ENCODE data around the gene SLC19A3. TPM values are rescaled to one million over a fixed set of nuclear protein-coding genes. Genes with fewer than 3 reads are reported as not detected.
A peak's percentile ranks its signal among the peaks of the same experiment; 100 is the strongest.

The SLC19A3 gene
- total and polyA plus RNA-seq, 2 donors (not counting 3 experiments of a cell fraction or from before 2014, with no cell fraction given), result 0.01 TPM; not detected in 1

GRCh38 chr2:227642656-227643055 lies 75.2 kb downstream of the SLC19A3 start:
- FAIRE-seq, result no peak

GRCh38 chr2:227634201-227634600 lies 83.6 kb downstream of the SLC19A3 start:
- no peaks in the 10 kb centered on the region for H3K79me2 ChIP-seq (ENCODE audit: control insufficient read depth, insufficient read depth, low read length)
- POLR2A ChIA-PET, result no interaction called here
- intact Hi-C loops (cut with micrococcal nuclease) (no loop called here), dilution Hi-C loops (cut with MboI; ENCODE audit: extremely low pct_ligation_motif_present, low sequenced_read_pairs) (no loop called here)
- no peaks in the 10 kb centered on the region for H4K20me1 ChIP-seq (replicated peaks; ENCODE audit: control insufficient read depth, extremely low read depth, insufficient read depth, low read length)
- H3K27me3 ChIP-seq (ENCODE audit: control insufficient read depth in 2 of 2, insufficient read depth in 2 of 2, low read length in 2 of 2), result peaks cover 0 to 2% of the 10 kb centered on the region in 2 experiments
- DNase-seq (ENCODE audit: low read depth, low spot score), result no peak
- CTCF ChIA-PET, result interaction anchor here (1.5 kb wide), 1 partner anchor 24 kb away, joined by 5 read pairs; no protein-coding TSS in a partner anchor
- no peaks in the 10 kb centered on the region for H3K9me3 ChIP-seq (replicated peaks; ENCODE audit: control insufficient read depth, insufficient read depth, low read length)
- no TSS peak for BruUV-seq (replicated peaks)
- no peaks in the 10 kb centered on the region for H3K9me1 ChIP-seq (replicated peaks; ENCODE audit: control insufficient read depth, extremely low read depth, insufficient read depth, low read length)
- no peaks in the 10 kb centered on the region for H3K4me1 ChIP-seq (ENCODE audit: control insufficient read depth, extremely low read depth, insufficient read depth, low read length)
- no peak overlapping the region for H3K27ac ChIP-seq (ENCODE audit: insufficient read depth, low read depth, low read length)
- no peak for FAIRE-seq
- no peak overlapping the region for H2AFZ ChIP-seq (ENCODE audit: low read depth, low read length)
- no peak overlapping the region for H3K4me3 ChIP-seq (replicated peaks in 1 of 3; ENCODE audit: insufficient read depth in 1 of 3, low read depth in 1 of 3, low read length in 3 of 3)
- no peak overlapping the region for H3K4me2 ChIP-seq (ENCODE audit: insufficient read depth, low read length)
- H3K9ac ChIP-seq (replicated peaks; ENCODE audit: extremely low read depth, insufficient read depth, low read length), result no peak overlapping the region
- H3K36me3 ChIP-seq (ENCODE audit: control insufficient read depth in 2 of 2, extremely low read depth in 1 of 2, insufficient read depth in 2 of 2, low read length in 2 of 2), result no peaks in the 10 kb centered on the region
- TF ChIP-seq GATA2 (IDR thresholded peaks at IDR 0.05; ENCODE audit: insufficient read depth, insufficient read length, low read depth, low read length), result no peak
- TF ChIP-seq POLR2AphosphoS5 (IDR thresholded peaks at IDR 0.05; ENCODE audit: insufficient read depth, low read depth, low read length), result no peak
- no peak for TF ChIP-seq CTCF (IDR thresholded peaks at IDR 0.05; ENCODE audit: extremely low read depth in 1 of 2, insufficient read depth in 1 of 2, low read depth in 1 of 2, low read length in 2 of 2)
- TF ChIP-seq POLR2A (IDR thresholded peaks at IDR 0.05; ENCODE audit: low read depth, low read length), result no peak
- TF ChIP-seq EZH2 (IDR thresholded peaks at IDR 0.05; ENCODE audit: borderline replicate concordance, low read depth, low read length, severe bottlenecking), result no peak
- no peak for TF ChIP-seq MAX (IDR thresholded peaks at IDR 0.05; ENCODE audit: insufficient read depth, insufficient read length)
- TF ChIP-seq MYC (IDR thresholded peaks at IDR 0.05; ENCODE audit: low read depth, low read length), result no peak
- TF ChIP-seq JUN (IDR thresholded peaks at IDR 0.05; ENCODE audit: borderline replicate concordance, insufficient read depth, insufficient read length, low read depth), result no peak
- no peak for TF ChIP-seq FOS (IDR thresholded peaks at IDR 0.05; ENCODE audit: borderline replicate concordance, insufficient read depth, low read length)

More at GRCh38 chr2:227642656-227643055, 75.2 kb downstream of the SLC19A3 start:
- Histone ChIP-seq H3K9me3 (replicated peaks; ENCODE audit: control insufficient read depth, insufficient read depth, low read length) (no peaks in the 10 kb centered on the region), H3K4me3 (replicated peaks in 1 of 3; ENCODE audit: insufficient read depth in 1 of 3, low read depth in 1 of 3, low read length in 3 of 3) (no peak overlapping the region), H3K79me2 (ENCODE audit: control insufficient read depth, insufficient read depth, low read length) (no peaks in the 10 kb centered on the region), H3K4me1 (ENCODE audit: control insufficient read depth, extremely low read depth, insufficient read depth, low read length) (no peaks in the 10 kb centered on the region), H3K9ac (replicated peaks; ENCODE audit: extremely low read depth, insufficient read depth, low read length) (no peak overlapping the region), H4K20me1 (replicated peaks; ENCODE audit: control insufficient read depth, extremely low read depth, insufficient read depth, low read length) (no peaks in the 10 kb centered on the region), H2AFZ (ENCODE audit: low read depth, low read length) (no peak overlapping the region), H3K27ac (ENCODE audit: insufficient read depth, low read depth, low read length) (no peak overlapping the region), H3K36me3 (ENCODE audit: control insufficient read depth in 2 of 2, extremely low read depth in 1 of 2, insufficient read depth in 2 of 2, low read length in 2 of 2) (no peaks in the 10 kb centered on the region), H3K9me1 (replicated peaks; ENCODE audit: control insufficient read depth, extremely low read depth, insufficient read depth, low read length) (no peaks in the 10 kb centered on the region), H3K4me2 (ENCODE audit: insufficient read depth, low read length) (no peak overlapping the region), H3K27me3 (ENCODE audit: control insufficient read depth in 2 of 2, insufficient read depth in 2 of 2, low read length in 2 of 2) (no peaks in the 10 kb centered on the region)
- POLR2A ChIA-PET, result no interaction called here
- intact Hi-C loops (cut with micrococcal nuclease) (no loop called here), dilution Hi-C loops (cut with MboI; ENCODE audit: extremely low pct_ligation_motif_present, low sequenced_read_pairs) (no loop called here)
- BruUV-seq (replicated peaks), result no TSS peak
- CTCF ChIA-PET, result interaction anchor here (1.1 kb wide), 1 partner anchor 248 kb away, joined by 4 read pairs; no protein-coding TSS in a partner anchor
- no peak for DNase-seq (ENCODE audit: low read depth, low spot score)
- TF ChIP-seq POLR2AphosphoS5 (IDR thresholded peaks at IDR 0.05; ENCODE audit: insufficient read depth, low read depth, low read length), result no peak
- TF ChIP-seq GATA2 (IDR thresholded peaks at IDR 0.05; ENCODE audit: insufficient read depth, insufficient read length, low read depth, low read length), result peak; percentile 50
- TF ChIP-seq FOS (IDR thresholded peaks at IDR 0.05; ENCODE audit: borderline replicate concordance, insufficient read depth, low read length), result peak; percentile 24

Data from endothelial cell of umbilical vein (primary cell).